ENCODE measurements around the gene SSB. TPM values are rescaled to one million over a fixed set of nuclear protein-coding genes. Genes with fewer than 3 reads are reported as not detected.

Gene SSB
- total and polyA plus RNA-seq, 2 of the 13 experiments (the other 11 are each of a cell fraction or from before 2014, with no cell fraction given), result 109 to 208 TPM

DNA sequence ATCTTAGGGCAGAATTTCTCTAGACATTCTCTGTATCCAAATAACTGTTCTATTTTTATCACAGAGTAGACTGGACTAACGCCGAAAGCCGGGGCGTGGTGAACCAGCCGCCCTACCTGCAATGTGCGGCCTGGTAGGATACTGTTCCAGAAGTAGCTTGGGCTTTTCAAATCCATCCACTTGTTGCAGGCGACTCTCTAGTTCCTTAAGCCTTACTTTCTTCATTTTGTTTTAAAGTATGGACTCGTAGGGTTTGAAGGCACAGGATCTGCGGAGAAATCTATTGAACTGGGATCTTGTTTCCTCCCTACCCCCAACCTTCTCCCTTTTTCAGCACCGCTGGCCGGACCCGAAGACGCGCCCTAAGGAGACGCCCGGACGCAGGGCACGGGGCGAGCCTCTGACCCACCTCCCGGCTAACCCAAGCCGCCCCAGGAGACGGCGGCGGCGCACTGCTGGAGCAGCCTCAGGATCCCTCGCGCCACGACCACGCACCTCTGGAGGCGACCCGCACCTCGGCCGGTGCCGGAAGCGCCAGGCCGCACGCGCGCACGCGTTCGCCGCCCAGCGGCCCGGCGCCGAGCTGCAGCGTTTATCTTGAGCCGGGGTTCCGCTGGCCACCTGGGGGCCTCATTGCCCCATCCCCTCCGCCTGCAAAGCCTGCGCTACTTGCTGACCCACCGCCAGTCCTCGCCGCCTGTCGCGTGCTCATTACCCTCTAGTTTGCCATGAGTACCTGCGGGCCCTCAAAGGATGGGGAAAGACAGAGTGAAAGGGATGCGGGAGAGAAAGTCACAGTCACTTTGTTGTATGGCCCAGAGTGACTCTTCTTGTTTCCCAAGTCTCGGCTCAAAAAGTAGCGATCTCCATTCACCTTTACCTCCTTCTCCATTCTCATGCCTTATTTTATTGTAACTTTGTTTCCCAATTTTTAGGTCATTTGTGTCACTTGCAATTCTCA is 26.0 kb downstream of the SSB start, which contains the start of gene METTL5 (continued):
- TF ChIP-seq ZNF281 (CRISPR knock-in tag; IDR thresholded peaks at IDR 0.05; ENCODE audit: borderline replicate concordance) (peak; percentile 50; the same call in 1 of the 2 replicates), THYN1 (CRISPR knock-in tag; IDR thresholded peaks at IDR 0.05; ENCODE audit: borderline replicate concordance, low read depth) (no peak), ZNF770 (CRISPR knock-in tag; IDR thresholded peaks at IDR 0.05) (peak; percentile 91), CBX5 (CRISPR knock-in tag; IDR thresholded peaks at IDR 0.05; ENCODE audit: borderline replicate concordance) (peak; percentile 62; the same call in 1 of the 2 replicates), GMEB2 (CRISPR knock-in tag; IDR thresholded peaks at IDR 0.05; ENCODE audit: low read depth) (no peak), ZFP36L1 (CRISPR knock-in tag; IDR thresholded peaks at IDR 0.05) (peak; percentile 79), REL (CRISPR knock-in tag; conservative IDR thresholded peaks at IDR 0.05) (no peak), NFE2 (CRISPR knock-in tag; IDR thresholded peaks at IDR 0.05) (no peak), RBFOX2 (IDR thresholded peaks at IDR 0.05; ENCODE audit: low read depth, low read length) (peak; percentile 96), BRCA1 (CRISPR knock-in tag; IDR thresholded peaks at IDR 0.05) (peak; percentile 84; the same call in 1 of the 2 replicates), MAZ (IDR thresholded peaks at IDR 0.05; ENCODE audit: borderline replicate concordance, low read depth, low read length) (peak; percentile 75; the same call in 1 of the 2 replicates), MAZ (CRISPR knock-in tag; IDR thresholded peaks at IDR 0.05; ENCODE audit: low read depth) (peak; percentile 97), ZMYM4 (CRISPR knock-in tag; IDR thresholded peaks at IDR 0.05) (peak; percentile 100), ZNF781 (CRISPR knock-in tag; IDR thresholded peaks at IDR 0.05; ENCODE audit: borderline replicate concordance, not compliant biosample characterization) (peak; percentile 78), ZNF557 (CRISPR knock-in tag; IDR thresholded peaks at IDR 0.05) (peak; percentile 78; the same call in 1 of the 2 replicates), HMGXB4 (CRISPR knock-in tag; IDR thresholded peaks at IDR 0.05; ENCODE audit: borderline replicate concordance in 1 of 2, low read depth in 1 of 2) (peak; percentile 99 to 100), ARNT (IDR thresholded peaks at IDR 0.05) (no peak), ZNF260 (CRISPR knock-in tag; IDR thresholded peaks at IDR 0.05; ENCODE audit: borderline replicate concordance, low read depth) (no peak), SALL1 (CRISPR knock-in tag; IDR thresholded peaks at IDR 0.05) (peak; percentile 96), NR1H2 (CRISPR knock-in tag; IDR thresholded peaks at IDR 0.05; ENCODE audit: borderline replicate concordance, low read depth) (no peak; the same call in 1 of the 2 replicates)

Measured in HepG2 (cell line).